Stomach (tissue), 9 donors: ENCODE measurements around the gene FAM184B. TPM values are rescaled to one million over a fixed set of nuclear protein-coding genes. Genes with fewer than 3 reads are reported as not detected.

ENCODE experiments used
- DNase-seq, 2 donors: peaks; one replicate each; pipeline versions ENCODE4 v3.0.0 to v3.0.0-alpha.2; 2013 to 2019
- H3K27ac ChIP-seq, 5 donors: fragments of 200-600 bp in 4 of 5; sonication (generic) in 4 of 5; one replicate each; pipeline ENCODE4 v1.5.1; 2013 to 2019; ENCODE audit warnings: mild to moderate bottlenecking in 1 of 5, moderate library complexity in 1 of 5
- H3K27me3 ChIP-seq, 3 donors: fragments of 200-600 bp; sonication (generic); one replicate each; pipeline ENCODE4 v1.5.1; 2017 to 2019; ENCODE audit warnings: mixed run types in 1 of 3
- H3K36me3 ChIP-seq, 4 donors: fragments of 200-600 bp; sonication (generic); 1 replicate in 3 of 4; 2 replicates in 1 of 4; pipeline ENCODE4 v1.5.1; 2016 to 2019
- H3K4me1 ChIP-seq, 4 donors: fragments of 200-600 bp; sonication (generic); one replicate each; pipeline ENCODE4 v1.5.1; 2016 to 2019
- H3K4me3 ChIP-seq, 4 donors: fragments of 200-600 bp; sonication (generic) in 3 of 4; one replicate each; pipeline ENCODE4 v1.5.1; 2016 to 2019; ENCODE audit warnings: mild to moderate bottlenecking in 1 of 4
- H3K9me3 ChIP-seq, 4 donors: fragments of 200-600 bp; sonication (generic); one replicate each; pipeline ENCODE4 v1.5.1; 2016 to 2019
- EP300 ChIP-seq: sonication (generic); formaldehyde crosslinking; IDR thresholded peaks from one replicate; pipeline ENCODE4 v1.6.1; 2017; ENCODE audit warnings: antibody characterized with exemption
- POLR2A ChIP-seq, 4 donors: fragments of 450-650 bp; IDR thresholded peaks; one replicate each; pipeline ENCODE4 v1.6.1; 2016; ENCODE audit warnings: antibody characterized with exemption in 4 of 4, control low read depth in 2 of 4, mild to moderate bottlenecking in 1 of 4, moderate library complexity in 1 of 4
- POLR2AphosphoS5 ChIP-seq, 3 donors: sonication (generic); formaldehyde crosslinking; IDR thresholded peaks; one replicate each; pipeline ENCODE4 v1.6.1; 2016; ENCODE audit warnings: antibody characterized with exemption in 3 of 3
- WGBS, 5 donors: extraction: QIAGEN DNeasy Blood & Tissue Kit in 3 of 5; methylation state at CpG; one replicate each; pipeline versions ENCODE4 v1.1.5 to v1.1.7; 2013 to 2018; 5-methylcytosine and 5-hydroxymethylcytosine counted together
- intact Hi-C: fragments of 100-400 bp; cut with DNase I; formaldehyde crosslinking; loops from one replicate; pipeline ENCODE4 v1.15.1; 2023; ENCODE audit warnings: low total_unique reads
- polyA plus RNA-seq, 3 donors: library from polyadenylated mRNA; stranded (reverse); fragments of 200-250 nt; gene quantifications; one replicate each; pipeline ENCODE4 v1.2.3, GENCODE V29; 2013
- total RNA-seq, 5 donors: library from RNA; depleted of rRNA; stranded (reverse); fragments of >200 nt; gene quantifications; one replicate each; pipeline versions ENCODE4 v1.1.0 to v1.2.3, GENCODE V29; 2014 to 2016
- TF ChIP-seq, protein P1 (sequence below), 7 experiments: fragments of 450-650 bp in 4 of 7; fragments of 200-600 bp in 3 of 7; sonication (generic) in 3 of 7; IDR thresholded peaks; one replicate each; pipeline ENCODE4 v1.5.1; 2016 to 2019; ENCODE audit warnings: antibody characterized with exemption in 7 of 7, control low read depth in 2 of 7, mild to moderate bottlenecking in 1 of 7
- donor health status: healthy with polysubstance abuse.
- donor health status: Bipolar disorder and iron deficiency.
- donor health status: healthy.

FAM184B gene
- total and polyA plus RNA-seq, 8 donors = 0.08 to 0.18 TPM; not detected in 6

DNA sequence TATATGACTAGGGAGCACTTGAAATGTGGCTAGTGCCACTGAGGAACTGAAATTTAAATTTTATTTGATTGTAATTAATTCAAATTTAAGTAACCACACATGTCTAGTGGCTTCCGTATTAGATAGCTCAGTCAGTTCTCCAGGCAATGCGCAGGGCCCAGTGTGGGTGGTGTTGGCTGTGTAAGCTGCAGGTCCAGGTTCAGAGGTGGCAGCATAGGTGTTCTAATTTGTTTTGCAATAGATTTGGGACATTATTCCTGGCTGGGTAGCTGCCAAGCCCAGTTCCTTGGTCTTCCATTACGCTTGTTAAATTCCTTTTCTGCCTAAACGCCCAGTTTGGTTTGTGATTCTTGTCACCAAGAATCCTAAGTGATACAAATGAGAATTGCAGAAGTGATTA lies 79.5 kb downstream of the FAM184B start:
- no peaks in the 10 kb centered on the region for H3K27me3 ChIP-seq
- no peaks in the 10 kb centered on the region for H3K36me3 ChIP-seq
- no peaks in the 10 kb centered on the region for H3K4me1 ChIP-seq
- no peak overlapping the region for H3K27ac ChIP-seq
- intact Hi-C loops = no loop called here
- H3K4me3 ChIP-seq = no peak overlapping the region
- peaks cover 0 to 8% (median 3%) of the 10 kb centered on the region in 4 donors for H3K9me3 ChIP-seq
- TF ChIP-seq, protein P1, sequence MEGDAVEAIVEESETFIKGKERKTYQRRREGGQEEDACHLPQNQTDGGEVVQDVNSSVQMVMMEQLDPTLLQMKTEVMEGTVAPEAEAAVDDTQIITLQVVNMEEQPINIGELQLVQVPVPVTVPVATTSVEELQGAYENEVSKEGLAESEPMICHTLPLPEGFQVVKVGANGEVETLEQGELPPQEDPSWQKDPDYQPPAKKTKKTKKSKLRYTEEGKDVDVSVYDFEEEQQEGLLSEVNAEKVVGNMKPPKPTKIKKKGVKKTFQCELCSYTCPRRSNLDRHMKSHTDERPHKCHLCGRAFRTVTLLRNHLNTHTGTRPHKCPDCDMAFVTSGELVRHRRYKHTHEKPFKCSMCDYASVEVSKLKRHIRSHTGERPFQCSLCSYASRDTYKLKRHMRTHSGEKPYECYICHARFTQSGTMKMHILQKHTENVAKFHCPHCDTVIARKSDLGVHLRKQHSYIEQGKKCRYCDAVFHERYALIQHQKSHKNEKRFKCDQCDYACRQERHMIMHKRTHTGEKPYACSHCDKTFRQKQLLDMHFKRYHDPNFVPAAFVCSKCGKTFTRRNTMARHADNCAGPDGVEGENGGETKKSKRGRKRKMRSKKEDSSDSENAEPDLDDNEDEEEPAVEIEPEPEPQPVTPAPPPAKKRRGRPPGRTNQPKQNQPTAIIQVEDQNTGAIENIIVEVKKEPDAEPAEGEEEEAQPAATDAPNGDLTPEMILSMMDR (IDR thresholded peaks at IDR 0.05) = no peak
- TF ChIP-seq POLR2AphosphoS5 (IDR thresholded peaks at IDR 0.05) = no peak
- TF ChIP-seq POLR2A (IDR thresholded peaks at IDR 0.05) = no peak
- TF ChIP-seq EP300 = no peak
- no peak for DNase-seq
- WGBS, 5 donors = 84 to 94% (median 90%) methylated on average over 4 of the region's 4 CpGs

DNA sequence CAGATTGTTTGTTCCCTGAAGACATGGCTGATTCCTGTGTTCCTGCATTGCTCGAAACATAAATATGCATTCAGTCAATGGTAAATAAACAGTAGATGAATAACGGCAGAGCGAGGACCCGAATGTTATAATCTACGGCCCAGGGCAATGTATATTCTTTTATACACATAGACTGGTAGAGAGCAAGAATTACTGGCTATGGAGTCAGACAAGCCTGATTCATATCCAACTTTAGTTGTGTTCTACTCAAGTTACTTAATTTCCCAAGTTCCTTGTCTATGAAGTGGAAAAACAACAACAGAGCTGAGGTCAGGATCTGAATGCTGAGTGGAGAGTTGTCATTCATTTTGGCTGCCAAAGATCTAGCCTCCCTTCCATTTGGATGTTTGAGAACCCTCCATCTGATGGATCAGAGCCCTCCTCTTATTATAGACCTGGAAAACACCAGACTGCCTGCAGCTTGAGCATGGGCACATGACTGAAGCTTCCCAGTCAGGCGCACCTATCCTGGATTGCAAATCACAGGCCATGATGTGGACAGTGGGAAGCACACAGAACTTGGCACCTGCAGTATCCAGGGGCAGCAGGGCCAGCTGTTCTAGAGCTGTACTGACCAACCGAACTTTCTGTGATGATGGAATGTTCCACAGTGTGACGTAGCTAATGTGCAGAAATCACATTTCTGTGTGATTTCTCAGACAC lies 80.1 kb downstream of the FAM184B start:
- no peak for DNase-seq
- Histone ChIP-seq H3K4me3 (no peak overlapping the region), H3K27ac (no peak overlapping the region), H3K9me3 (peaks cover 0 to 8% (median 3%) of the 10 kb centered on the region in 4 donors), H3K27me3 (no peaks in the 10 kb centered on the region), H3K4me1 (no peaks in the 10 kb centered on the region), H3K36me3 (no peaks in the 10 kb centered on the region)
- 81 to 88% (median 87%) methylated on average over 8 of the region's 8 CpGs for WGBS, 5 donors
- TF ChIP-seq POLR2AphosphoS5 (IDR thresholded peaks at IDR 0.05) = no peak
- intact Hi-C loops = no loop called here

DNA sequence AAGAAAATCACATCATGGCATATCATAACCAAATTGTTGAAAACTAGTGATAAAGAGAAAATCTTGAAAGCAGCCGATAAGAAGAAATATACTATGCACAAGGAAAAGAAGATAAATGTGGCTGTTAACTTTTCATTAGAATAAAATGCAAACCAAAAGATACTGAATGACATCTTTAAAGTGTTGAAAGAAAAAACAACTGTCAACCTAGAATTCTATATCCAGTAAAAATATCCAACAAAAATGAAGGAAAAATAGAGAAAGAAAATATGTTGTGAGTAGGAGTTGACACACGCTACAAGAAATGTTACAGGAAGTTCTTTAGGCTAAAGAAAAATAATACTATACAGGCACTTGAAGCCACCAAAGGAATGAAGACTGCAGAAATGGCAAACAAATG lies 82.0 kb downstream of the FAM184B start:
- H3K27me3 ChIP-seq = no peaks in the 10 kb centered on the region
- TF ChIP-seq POLR2A (IDR thresholded peaks at IDR 0.05) (no peak), POLR2AphosphoS5 (IDR thresholded peaks at IDR 0.05) (no peak), EP300 (no peak)
- TF ChIP-seq, protein P1 (IDR thresholded peaks at IDR 0.05) = no peak
- no peaks in the 10 kb centered on the region for H3K36me3 ChIP-seq
- WGBS, 5 donors = 53 to 98% (median 69%) methylated on average over 2 of the region's 2 CpGs
- no peaks in the 10 kb centered on the region for H3K4me1 ChIP-seq
- no peak for DNase-seq
- peaks cover 0 to 8% (median 3%) of the 10 kb centered on the region in 4 donors for H3K9me3 ChIP-seq
- no peak overlapping the region for H3K27ac ChIP-seq
- no peak overlapping the region for H3K4me3 ChIP-seq
- intact Hi-C loops = no loop called here

DNA sequence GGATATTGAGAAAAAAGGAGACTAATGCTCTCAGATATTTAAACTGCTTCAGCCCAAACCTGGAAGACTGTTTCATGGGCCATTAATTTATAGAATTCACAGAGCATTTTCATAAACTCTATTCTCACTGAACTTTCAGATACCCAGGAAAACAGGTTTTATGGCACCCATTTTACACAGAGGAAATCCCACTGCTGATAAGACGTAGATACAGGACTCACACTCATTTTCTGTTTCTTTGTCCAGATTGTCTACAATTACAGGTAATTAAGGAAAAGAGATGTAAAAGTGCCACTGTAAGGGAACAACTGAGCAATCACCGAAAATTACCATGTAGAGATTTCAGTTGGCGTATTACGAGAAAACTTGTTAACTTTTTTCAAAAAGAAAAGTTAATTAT lies 83.3 kb downstream of the FAM184B start:
- no peak for DNase-seq
- Histone ChIP-seq H3K27ac (no peak overlapping the region), H3K4me3 (no peak overlapping the region), H3K9me3 (peaks cover 0 to 8% (median 3%) of the 10 kb centered on the region in 4 donors), H3K36me3 (no peaks in the 10 kb centered on the region), H3K4me1 (no peaks in the 10 kb centered on the region), H3K27me3 (no peaks in the 10 kb centered on the region)
- TF ChIP-seq POLR2AphosphoS5 (IDR thresholded peaks at IDR 0.05) = no peak
- TF ChIP-seq EP300 = no peak
- TF ChIP-seq POLR2A (IDR thresholded peaks at IDR 0.05) = no peak
- TF ChIP-seq, protein P1 (IDR thresholded peaks at IDR 0.05) = no peak
- intact Hi-C loops = no loop called here
- 58 to 68% (median 68%) methylated on average over 4 of the region's 4 CpGs for WGBS, 5 donors

DNA sequence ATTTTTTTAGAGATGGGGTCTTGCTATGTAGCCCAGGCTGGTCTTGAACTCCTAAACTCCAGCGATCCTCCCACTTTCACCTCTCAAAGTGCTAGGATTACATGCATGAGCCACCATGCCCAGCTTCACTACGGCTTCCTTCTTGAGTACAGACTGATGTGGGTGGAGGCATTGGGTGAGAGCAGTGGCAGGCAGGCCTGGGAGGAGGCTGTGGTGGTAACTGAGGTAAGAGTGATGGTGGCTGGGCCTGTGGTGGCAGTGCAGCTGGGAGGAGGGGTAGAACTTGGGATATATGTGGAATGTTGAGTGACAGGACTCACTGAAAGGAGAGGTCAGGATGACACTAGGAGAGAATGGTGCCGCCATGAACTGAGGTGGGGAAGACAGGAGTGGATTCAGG lies 86.1 kb downstream of the FAM184B start:
- Histone ChIP-seq H3K9me3 (peaks cover 0 to 8% (median 3%) of the 10 kb centered on the region in 4 donors), H3K27me3 (no peaks in the 10 kb centered on the region), H3K4me3 (no peak overlapping the region), H3K27ac (no peak overlapping the region), H3K4me1 (no peaks in the 10 kb centered on the region), H3K36me3 (no peaks in the 10 kb centered on the region)
- WGBS, 5 donors = 84 to 94% (median 86%) methylated on average over 3 of the region's 3 CpGs
- TF ChIP-seq POLR2A (IDR thresholded peaks at IDR 0.05) (no peak), POLR2AphosphoS5 (IDR thresholded peaks at IDR 0.05) (no peak), EP300 (no peak)
- TF ChIP-seq, protein P1 (IDR thresholded peaks at IDR 0.05) = no peak
- intact Hi-C loops = no loop called here
- no peak for DNase-seq
